CD14-positive monocyte (primary cell): ENCODE results near the gene PDE6B. TPM values are rescaled to one million over a fixed set of nuclear protein-coding genes. Genes with fewer than 3 reads are reported as not detected.

Source experiments
- DNase-seq, 3 donors: peaks; one replicate each; pipeline ENCODE4 v3.0.0-alpha.2; 2011 to 2022
- H2AFZ ChIP-seq: 2 replicates; pipeline ENCODE4 v1.6.0; 2012; ENCODE audit warnings: mild to moderate bottlenecking, low read depth, low read length, inconsistent platforms; ENCODE audit not compliant: insufficient read depth, poor library complexity, severe bottlenecking
- H3K27ac ChIP-seq, 2 donors: 1 replicate in 1 of 2; 2 replicates in 1 of 2; pipeline ENCODE4 v1.5.1; 2012 to 2013; ENCODE audit warnings: low read length in 2 of 2, control low read depth in 1 of 2, inconsistent platforms in 1 of 2, low read depth in 1 of 2, mild to moderate bottlenecking in 1 of 2
- H3K27me3 ChIP-seq, 2 donors: one replicate each; pipeline versions ENCODE4 v1.6.0 to v1.6.1; 2011 to 2013; ENCODE audit warnings: low read length in 2 of 2; ENCODE audit not compliant: control insufficient read depth in 2 of 2, insufficient read depth in 2 of 2
- H3K36me3 ChIP-seq, 2 donors: replicated peaks in 1 of 2; 1 replicate in 1 of 2; 2 replicates in 1 of 2; pipeline versions ENCODE4 v1.5.1 to v1.6.1; 2012 to 2013; ENCODE audit warnings: low read length in 2 of 2, control low read depth in 1 of 2, inconsistent platforms in 1 of 2, mild to moderate bottlenecking in 1 of 2; ENCODE audit not compliant: insufficient read depth in 2 of 2, control insufficient read depth in 1 of 2
- H3K4me1 ChIP-seq, 2 donors: 1 replicate in 1 of 2; 2 replicates in 1 of 2; pipeline versions ENCODE4 v1.5.1 to v1.6.1; 2012 to 2013; ENCODE audit warnings: low read length in 2 of 2, control low read depth in 1 of 2, inconsistent platforms in 1 of 2, mild to moderate bottlenecking in 1 of 2, moderate library complexity in 1 of 2; ENCODE audit not compliant: insufficient read depth in 2 of 2, control insufficient read depth in 1 of 2
- H3K4me2 ChIP-seq: replicated peaks from 2 replicates; pipeline ENCODE3; 2012; ENCODE audit warnings: low read length, moderate library complexity, mild to moderate bottlenecking; ENCODE audit not compliant: poor library complexity, severe bottlenecking; ENCODE audit errors: extremely low read depth
- H3K4me3 ChIP-seq, 3 experiments: fragments of 200-600 bp in 1 of 3; sonication (generic) in 1 of 3; replicated peaks in 1 of 3; 1 replicate in 2 of 3; 2 replicates in 1 of 3; pipeline ENCODE4 v1.5.1; 2011 to 2013; ENCODE audit warnings: low read length in 3 of 3, mild to moderate bottlenecking in 3 of 3, control low read depth in 2 of 3, low read depth in 2 of 3, inconsistent platforms in 1 of 3, moderate library complexity in 1 of 3
- H3K79me2 ChIP-seq: 2 replicates; pipeline ENCODE4 v1.6.0; 2012; ENCODE audit warnings: mild to moderate bottlenecking, control low read depth, inconsistent platforms, low read length, moderate library complexity; ENCODE audit not compliant: insufficient read depth
- H3K9ac ChIP-seq: 2 replicates; pipeline ENCODE4 v1.6.0; 2017; ENCODE audit warnings: low read length, mild to moderate bottlenecking; ENCODE audit not compliant: insufficient read depth, poor library complexity, severe bottlenecking
- H3K9me3 ChIP-seq, 2 donors: replicated peaks in 1 of 2; 1 replicate in 1 of 2; 2 replicates in 1 of 2; pipeline versions ENCODE4 v1.5.1 to v1.6.1; 2012 to 2013; ENCODE audit warnings: low read length in 2 of 2, control low read depth in 1 of 2; ENCODE audit not compliant: control insufficient read depth in 1 of 2, insufficient read depth in 1 of 2
- H4K20me1 ChIP-seq: 2 replicates; pipeline ENCODE4 v1.6.0; 2012; ENCODE audit warnings: mild to moderate bottlenecking, low read length, control low read depth, moderate library complexity; ENCODE audit not compliant: insufficient read depth
- H3K27ac Mint-ChIP-seq, 7 donors: one replicate each; pipeline ENCODE4 v1.8.0; 2020; ENCODE audit warnings: mild to moderate bottlenecking in 7 of 7, mixed read lengths in 7 of 7, moderate library complexity in 6 of 7, inconsistent platforms in 2 of 7
- H3K27me3 Mint-ChIP-seq, 3 donors: one replicate each; pipeline ENCODE4 v1.8.0; 2021 to 2022; ENCODE audit warnings: low read depth in 3 of 3, mild to moderate bottlenecking in 3 of 3, mixed read lengths in 3 of 3, moderate library complexity in 3 of 3, inconsistent platforms in 1 of 3
- H3K36me3 Mint-ChIP-seq, 2 donors: one replicate each; pipeline ENCODE4 v1.8.0; 2020; ENCODE audit warnings: mixed read lengths in 2 of 2, inconsistent platforms in 1 of 2, mild to moderate bottlenecking in 1 of 2
- H3K4me1 Mint-ChIP-seq: one replicate; pipeline ENCODE4 v1.8.0; 2020; ENCODE audit warnings: mild to moderate bottlenecking, mixed read lengths
- H3K4me3 Mint-ChIP-seq, 2 donors: one replicate each; pipeline ENCODE4 v1.8.0; 2020; ENCODE audit warnings: mild to moderate bottlenecking in 2 of 2, mixed read lengths in 2 of 2, moderate library complexity in 1 of 2
- H3K9me3 Mint-ChIP-seq, 7 donors: one replicate each; pipeline ENCODE4 v1.8.0; 2020 to 2022; ENCODE audit warnings: mixed read lengths in 7 of 7, mild to moderate bottlenecking in 6 of 7, moderate library complexity in 6 of 7, inconsistent platforms in 2 of 7
- WGBS: methylation state at CpG from one replicate; pipeline ENCODE4 v1.1.5; 2013; ENCODE audit warnings: missing lambda C conversion rate; ENCODE audit not compliant: insufficient coverage; 5-methylcytosine and 5-hydroxymethylcytosine counted together
- intact Hi-C, 2 donors: fragments of 100-400 bp; cut with micrococcal nuclease; formaldehyde crosslinking; loops; one replicate each; pipeline versions ENCODE4 v1.15.0 to v1.15.1; 2023
- polyA plus RNA-seq, 3 donors: library from polyadenylated mRNA; depleted of rRNA in 1 of 3; unstranded in 2 of 3; stranded (reverse) in 1 of 3; fragments of 300-500 nt in 2 of 3; fragments of >200 nt in 1 of 3; fragmentation: Illumina TruSeq in 2 of 3; gene quantifications; 1 replicate in 2 of 3; 2 replicates in 1 of 3; pipeline ENCODE4 v1.2.3, GENCODE V29; 2012 to 2021
- TF ChIP-seq, protein P1 (sequence below): fragments of 200-600 bp; IDR thresholded peaks from one replicate; pipeline ENCODE4 v1.8.0; 2022; ENCODE audit warnings: antibody characterized with exemption, mild to moderate bottlenecking

PDE6B gene
- polyA plus RNA-seq, 3 donors = 3.7 to 6.3 (median 4.6) TPM

GRCh38 chr4:658681-659667, 33.6 kb downstream of the PDE6B start:
- Mint-ChIP-seq H3K4me1 (peaks cover 3% of the 10 kb centered on the region), H3K27me3 (peaks cover 3 to 4% (median 3%) of the 10 kb centered on the region in 3 donors), H3K9me3 (peaks cover 0 to 19% (median 15%) of the 10 kb centered on the region in 7 donors), H3K27ac (no peak overlapping the region), H3K36me3 (no peaks in the 10 kb centered on the region), H3K4me3 (no peak overlapping the region)
- 97% methylated on average over 31 of the region's 32 CpGs for whole genome bisulfite sequencing
- intact Hi-C loops = no loop called here
- Histone ChIP-seq H3K79me2 (no peaks in the 10 kb centered on the region), H3K4me3 (no peak overlapping the region), H3K36me3 (no peaks in the 10 kb centered on the region), H3K4me1 (peaks cover 7 to 9% of the 10 kb centered on the region in 2 donors), H3K9ac (no peak overlapping the region), H3K27me3 (no peaks in the 10 kb centered on the region), H3K4me2 (no peak overlapping the region), H3K9me3 (peaks cover 0 to 9% of the 10 kb centered on the region in 2 donors), H2AFZ (no peak overlapping the region), H3K27ac (no peak overlapping the region), H4K20me1 (no peaks in the 10 kb centered on the region)
- DNase-seq = no peak
- TF ChIP-seq, protein P1, sequence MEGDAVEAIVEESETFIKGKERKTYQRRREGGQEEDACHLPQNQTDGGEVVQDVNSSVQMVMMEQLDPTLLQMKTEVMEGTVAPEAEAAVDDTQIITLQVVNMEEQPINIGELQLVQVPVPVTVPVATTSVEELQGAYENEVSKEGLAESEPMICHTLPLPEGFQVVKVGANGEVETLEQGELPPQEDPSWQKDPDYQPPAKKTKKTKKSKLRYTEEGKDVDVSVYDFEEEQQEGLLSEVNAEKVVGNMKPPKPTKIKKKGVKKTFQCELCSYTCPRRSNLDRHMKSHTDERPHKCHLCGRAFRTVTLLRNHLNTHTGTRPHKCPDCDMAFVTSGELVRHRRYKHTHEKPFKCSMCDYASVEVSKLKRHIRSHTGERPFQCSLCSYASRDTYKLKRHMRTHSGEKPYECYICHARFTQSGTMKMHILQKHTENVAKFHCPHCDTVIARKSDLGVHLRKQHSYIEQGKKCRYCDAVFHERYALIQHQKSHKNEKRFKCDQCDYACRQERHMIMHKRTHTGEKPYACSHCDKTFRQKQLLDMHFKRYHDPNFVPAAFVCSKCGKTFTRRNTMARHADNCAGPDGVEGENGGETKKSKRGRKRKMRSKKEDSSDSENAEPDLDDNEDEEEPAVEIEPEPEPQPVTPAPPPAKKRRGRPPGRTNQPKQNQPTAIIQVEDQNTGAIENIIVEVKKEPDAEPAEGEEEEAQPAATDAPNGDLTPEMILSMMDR = no peak

- Mint-ChIP-seq H3K9me3 (peaks cover 0 to 19% (median 15%) of the 10 kb centered on the region in 7 donors), H3K27me3 (peaks cover 3 to 8% (median 3%) of the 10 kb centered on the region in 3 donors), H3K4me1 (peaks cover 10% of the 10 kb centered on the region), H3K36me3 (no peaks in the 10 kb centered on the region), H3K4me3 (no peak overlapping the region), H3K27ac (no peak overlapping the region)
- Histone ChIP-seq H3K9ac (no peak overlapping the region), H4K20me1 (no peaks in the 10 kb centered on the region), H2AFZ (no peak overlapping the region), H3K27ac (no peak overlapping the region), H3K4me1 (peaks cover 11 to 15% of the 10 kb centered on the region in 2 donors), H3K27me3 (no peaks in the 10 kb centered on the region), H3K9me3 (peaks cover 0 to 9% of the 10 kb centered on the region in 2 donors), H3K36me3 (no peaks in the 10 kb centered on the region), H3K4me3 (no peak overlapping the region), H3K4me2 (no peak overlapping the region), H3K79me2 (no peaks in the 10 kb centered on the region)
- WGBS = 93% methylated on average over 5 of the region's 8 CpGs
- TF ChIP-seq, protein P1 = no peak
- intact Hi-C loops = no loop called here
- DNase-seq = no peak
These were observed 34.5 kb downstream of the PDE6B start for GRCh38 chr4:659851-660250.
